K562 (cell line): ENCODE results near the gene FGF14. TPM values are rescaled to one million over a fixed set of nuclear protein-coding genes. Genes with fewer than 3 reads are reported as not detected.

Experiments used
- ATAC-seq: fragments of 200-7000 bp; cut with Tn5 transposase; 3 replicates; pipeline ENCODE4 v1.9.1; 2020; ENCODE audit warnings: moderate library complexity
- BruUV-seq: library from RNA; stranded (reverse); fragments of 400-500 nt; replicated peaks from 2 replicates; lab custom pipeline; 2021; lab: Mats Ljungman, UMichigan
- CTCF ChIA-PET: fragments of 300-600 bp; formaldehyde crosslinking; extraction: SDS; loops from one replicate; lab custom pipeline; 2021; ENCODE audit warnings: low intra/inter-chr PET ratio; lab: Yijun Ruan, JAX
- POLR2A ChIA-PET: fragments of 300-600, 350-650 bp; sonication (Branson Sonifier 250); formaldehyde crosslinking; extraction: SDS; loops from one replicate; lab custom pipeline; 2021; ENCODE audit warnings: antibody characterized with exemption, inconsistent platforms; lab: Yijun Ruan, JAX
- DNase-seq, 4 experiments: peaks; one replicate each; pipeline versions ENCODE4 v3.0.0 to v3.0.0-alpha.2; 2011 to 2018; ENCODE audit warnings: low spot score in 3 of 4, mixed read lengths in 3 of 4; ENCODE audit errors: extremely low read depth in 1 of 4
- FAIRE-seq: peaks from 2 replicates; lab custom pipeline; 2011; peaks lifted over from hg19 to GRCh38; lab: Jason Lieb, UNC
- H2AFZ ChIP-seq: 2 replicates; pipeline ENCODE4 v1.6.0; 2011; ENCODE audit warnings: low read depth, low read length, control low read depth, inconsistent platforms
- H3K27ac ChIP-seq: fragments of 200-600 bp; 3 replicates; pipeline ENCODE4 v1.8.0; 2011; ENCODE audit warnings: low read depth, mild to moderate bottlenecking, control low read depth, inconsistent platforms, low read length, moderate library complexity, mixed read lengths; ENCODE audit errors: extremely low read depth
- H3K27me3 ChIP-seq, 2 experiments: fragments of 300-600 bp in 1 of 2; 2 replicates in 1 of 2; 3 replicates in 1 of 2; pipeline versions ENCODE4 v1.6.0 to v1.8.0; 2011; ENCODE audit warnings: inconsistent platforms in 2 of 2, low read length in 2 of 2, mild to moderate bottlenecking in 1 of 2, mixed read lengths in 1 of 2, moderate library complexity in 1 of 2; ENCODE audit not compliant: control insufficient read depth in 2 of 2, insufficient read depth in 2 of 2
- H3K36me3 ChIP-seq: fragments of 300-600 bp; 3 replicates; pipeline ENCODE4 v1.8.0; 2011; ENCODE audit warnings: mild to moderate bottlenecking, low read length, inconsistent platforms; ENCODE audit not compliant: control insufficient read depth, insufficient read depth
- H3K4me1 ChIP-seq, 2 experiments: fragments of 200-600 bp in 1 of 2; replicated peaks in 1 of 2; 2 replicates in 1 of 2; 3 replicates in 1 of 2; pipeline versions ENCODE4 v1.5.1 to v1.8.0; 2011; ENCODE audit warnings: inconsistent platforms in 2 of 2, low read length in 2 of 2, mild to moderate bottlenecking in 1 of 2, mixed read lengths in 1 of 2, moderate library complexity in 1 of 2; ENCODE audit not compliant: control insufficient read depth in 2 of 2, insufficient read depth in 2 of 2
- H3K4me2 ChIP-seq: 2 replicates; pipeline ENCODE4 v1.6.1; 2011; ENCODE audit warnings: low read length, control low read depth, inconsistent platforms, mixed read lengths; ENCODE audit not compliant: insufficient read depth
- H3K4me3 ChIP-seq: fragments of 200-600 bp; sonication (generic), shearing (Covaris generic); 2 replicates; pipeline ENCODE4 v1.5.1; 2016; ENCODE audit warnings: control low read depth, inconsistent platforms
- H3K79me2 ChIP-seq: fragments of 200-600 bp; 3 replicates; pipeline ENCODE4 v1.8.0; 2011; ENCODE audit warnings: low read length, inconsistent platforms; ENCODE audit not compliant: control insufficient read depth, insufficient read depth
- H3K9ac ChIP-seq, 2 experiments: 2 replicates each; pipeline versions ENCODE4 v1.6.0 to v1.6.1; 2011; ENCODE audit warnings: low read depth in 2 of 2, low read length in 2 of 2, control low read depth in 1 of 2, inconsistent platforms in 1 of 2, mild to moderate bottlenecking in 1 of 2, mixed read lengths in 1 of 2; ENCODE audit not compliant: insufficient read depth in 1 of 2
- H3K9me1 ChIP-seq: one replicate; pipeline ENCODE4 v1.6.0; 2011; ENCODE audit warnings: inconsistent platforms, mild to moderate bottlenecking, low read length, moderate library complexity; ENCODE audit not compliant: control insufficient read depth, insufficient read depth
- H3K9me3 ChIP-seq: replicated peaks from 2 replicates; pipeline ENCODE4 v1.5.1; 2011; ENCODE audit warnings: low read depth, low read length, inconsistent platforms; ENCODE audit not compliant: control insufficient read depth, insufficient read depth
- H4K20me1 ChIP-seq: replicated peaks from 2 replicates; pipeline ENCODE4 v1.6.1; 2011; ENCODE audit warnings: low read length, inconsistent platforms, mixed read lengths; ENCODE audit not compliant: control insufficient read depth, insufficient read depth
- BHLHE40 ChIP-seq: IDR thresholded peaks from 2 replicates; pipeline ENCODE4 v1.6.1; 2011; ENCODE audit warnings: low read length, improper control_type of control experiment
- CCNT2 ChIP-seq: IDR thresholded peaks from 2 replicates; pipeline ENCODE4 v1.6.1; 2011; ENCODE audit warnings: borderline replicate concordance, low read depth, mild to moderate bottlenecking, moderate library complexity, mixed read lengths, low read length; ENCODE audit not compliant: insufficient read length; ENCODE audit errors: extremely low read depth
- ERF ChIP-seq: fragments of 450-650 bp; formaldehyde crosslinking; IDR thresholded peaks from 2 replicates; pipeline ENCODE4 v1.4.0; 2020; ENCODE audit warnings: mild to moderate bottlenecking, mixed read lengths
- HOXB6 ChIP-seq: fragments of 250-450 bp; sonication (Bioruptor Pico); IDR thresholded peaks from 2 replicates; pipeline ENCODE4 v1.5.1; 2022; ENCODE audit warnings: mild to moderate bottlenecking, borderline replicate concordance
- ILK ChIP-seq: fragments of 450-650 bp; IDR thresholded peaks from 2 replicates; pipeline ENCODE4 v1.6.1; 2016; ENCODE audit warnings: missing genetic modification characterization, low read depth, mild to moderate bottlenecking, missing compliant biosample characterization, moderate library complexity, borderline replicate concordance
- LARP7 ChIP-seq: fragments of 450-650 bp; IDR thresholded peaks from 2 replicates; pipeline ENCODE4 v1.6.1; 2016
- NFXL1 ChIP-seq: fragments of 450-650 bp; formaldehyde crosslinking; IDR thresholded peaks from 2 replicates; pipeline ENCODE4 v1.4.0; 2021; ENCODE audit warnings: mild to moderate bottlenecking
- PHB ChIP-seq: fragments of 250-450 bp; sonication (Bioruptor Pico); IDR thresholded peaks from 2 replicates; pipeline ENCODE4 v1.5.0; 2021
- PML ChIP-seq: IDR thresholded peaks from 2 replicates; pipeline ENCODE4 v1.6.1; 2012; ENCODE audit warnings: low read length, inconsistent platforms
- PRMT5 ChIP-seq: sonication (generic); formaldehyde crosslinking; IDR thresholded peaks from 2 replicates; pipeline ENCODE4 v1.5.0; 2020; ENCODE audit warnings: missing genetic modification reagents
- RBM25 ChIP-seq: fragments of 200-400 bp; formaldehyde crosslinking; IDR thresholded peaks from 2 replicates; pipeline ENCODE4 v1.6.1; 2018; ENCODE audit warnings: low read length, low read depth, moderate library complexity; ENCODE audit not compliant: severe bottlenecking
- SPI1 ChIP-seq: IDR thresholded peaks from 2 replicates; pipeline ENCODE4 v1.6.1; 2011; ENCODE audit warnings: low read depth, low read length, control low read depth, borderline replicate concordance
- TAF1 ChIP-seq: IDR thresholded peaks from 2 replicates; pipeline ENCODE4 v1.6.1; 2011; ENCODE audit warnings: mild to moderate bottlenecking, low read length, moderate library complexity; ENCODE audit not compliant: insufficient read depth, control insufficient read depth, severe bottlenecking; ENCODE audit errors: extremely low read depth
- TARDBP ChIP-seq: fragments of 450-650 bp; IDR thresholded peaks from 2 replicates; pipeline ENCODE4 v1.6.1; 2016
- ZBTB33 ChIP-seq: sonication (generic); formaldehyde crosslinking; IDR thresholded peaks from 2 replicates; pipeline ENCODE4 v1.8.1; 2023; ENCODE audit warnings: mild to moderate bottlenecking, missing genetic modification reagents
- ZKSCAN8 ChIP-seq: fragments of 200-800 bp; sonication (Bioruptor generic); IDR thresholded peaks from 2 replicates; pipeline ENCODE4 v1.6.1; 2016; ENCODE audit warnings: missing genetic modification characterization, missing compliant biosample characterization
- ZNF146 ChIP-seq: IDR thresholded peaks from one replicate; pipeline ENCODE4 v1.6.1; 2018; ENCODE audit warnings: missing compliant biosample characterization; ENCODE audit not compliant: unreplicated experiment
- ZSCAN32 ChIP-seq: fragments of 450-650 bp; formaldehyde crosslinking; IDR thresholded peaks from 2 replicates; pipeline ENCODE4 v1.4.0; 2020; ENCODE audit warnings: mild to moderate bottlenecking, moderate library complexity
- WGBS: fragments of 100-300 bp; shearing (Covaris generic); methylation state at CpG from one replicate; pipeline ENCODE4 v1.1.6; 2016; ENCODE audit warnings: low coverage, mixed read lengths; ENCODE audit not compliant: insufficient coverage; ENCODE audit errors: missing lambda C conversion rate; 5-methylcytosine and 5-hydroxymethylcytosine counted together
- in situ Hi-C: fragments of 300-500 bp; cut with MboI; formaldehyde crosslinking; loops from 4 replicates; pipeline ENCODE4 v1.15.0; 2018; ENCODE audit warnings: inconsistent platforms, mixed read lengths
- intact Hi-C: fragments of 100-400 bp; cut with micrococcal nuclease; formaldehyde crosslinking; loops from 2 replicates; pipeline ENCODE4 v1.14.2; 2022
- polyA plus RNA-seq, 8 experiments: library from polyadenylated mRNA; depleted of rRNA in 4 of 8; stranded (reverse) in 5 of 8; unstranded in 3 of 8; fragments of >200 nt; fragmentation: Nextera tagmentation in 2 of 8; fragmentation: Illumina TruSeq in 1 of 8; extraction: Ambion mirVana in 2 of 8; extraction: Trizol in 1 of 8; gene quantifications; 2 replicates each; pipeline versions ENCODE4 v1.2.1 to v1.2.3, GENCODE V29; 2011 to 2014; ENCODE audit warnings: inconsistent platforms in 1 of 8, missing spikeins in 1 of 8
- total RNA-seq, 7 experiments: library from RNA; depleted of rRNA in 6 of 7; stranded (reverse); fragments of >200 nt in 6 of 7; fragmentation: Illumina TruSeq in 2 of 7; extraction: Trizol in 2 of 7; gene quantifications; 2 replicates each; pipeline versions ENCODE4 v1.2.1 to v1.2.3, GENCODE V29; 2011 to 2021; ENCODE audit warnings: low replicate concordance in 1 of 7
- TF ChIP-seq, protein P1 (sequence below): fragments of 250-450 bp; sonication (Bioruptor Pico); IDR thresholded peaks from 2 replicates; pipeline ENCODE4 v1.8.0; 2022; ENCODE audit warnings: inconsistent platforms, mild to moderate bottlenecking, moderate library complexity, borderline replicate concordance

FGF14 gene
- total and polyA plus RNA-seq, 9 of the 15 experiments (the other 6 are each of a cell fraction or from before 2014, with no cell fraction given): not detected

DNA sequence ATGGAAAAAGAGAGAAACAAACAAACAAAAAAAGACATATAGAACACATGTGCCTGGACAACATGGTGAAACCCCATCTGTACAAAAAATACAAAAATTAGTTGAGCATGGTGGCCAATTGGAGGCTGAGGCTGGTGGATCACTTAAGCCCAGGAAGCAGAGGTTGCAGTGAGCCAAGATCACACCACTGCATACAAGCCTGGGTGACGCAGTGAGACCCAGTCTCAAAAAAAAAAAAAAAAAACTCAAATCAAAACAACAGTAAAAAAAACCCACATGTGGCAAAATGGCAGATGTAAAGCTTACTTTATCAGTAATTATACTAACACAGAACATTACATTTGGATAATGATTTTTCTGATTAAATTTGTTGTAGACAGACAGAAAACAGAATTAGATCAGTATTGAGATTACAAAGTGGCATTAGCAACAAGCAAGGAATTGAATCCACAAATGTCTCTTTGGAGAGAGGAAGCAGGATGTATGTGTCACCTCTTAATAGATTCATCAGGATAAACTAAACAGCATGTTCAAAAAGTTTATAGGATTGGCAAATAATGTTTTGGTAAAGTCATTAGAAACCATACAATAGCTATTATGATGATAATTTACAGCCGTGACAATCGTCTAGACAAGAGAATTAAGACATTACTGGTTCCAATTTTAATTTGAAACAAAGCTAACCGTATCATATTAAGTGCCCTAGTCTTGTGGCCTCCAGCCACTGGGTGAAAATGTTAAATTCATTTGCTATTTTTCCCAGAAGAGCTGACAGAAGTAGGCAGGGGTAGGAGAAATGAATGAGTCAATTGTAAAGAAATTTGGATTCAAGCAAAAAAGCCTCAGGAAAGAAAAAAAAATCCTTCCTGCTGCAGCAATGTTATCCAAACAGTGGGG, 206.0 kb downstream of the FGF14 start:
- in situ Hi-C loops: no loop called here
- CTCF ChIA-PET: no interaction called here
- ATAC-seq: no peak
- Histone ChIP-seq H3K9me3 (no peaks in the 10 kb centered on the region), H3K27me3 (no peaks in the 10 kb centered on the region), H3K27ac (no peak overlapping the region), H3K9ac (no peak overlapping the region), H3K36me3 (no peaks in the 10 kb centered on the region), H3K79me2 (no peaks in the 10 kb centered on the region), H3K4me1 (no peaks in the 10 kb centered on the region), H2AFZ (no peak overlapping the region), H3K4me2 (no peak overlapping the region), H4K20me1 (no peaks in the 10 kb centered on the region), H3K9me1 (no peaks in the 10 kb centered on the region), H3K4me3 (no peak overlapping the region)
- no peak for FAIRE-seq
- no peak for DNase-seq
- no TSS peak for BruUV-seq
- POLR2A ChIA-PET: no interaction called here
- TF ChIP-seq PML: no peak
- TF ChIP-seq ERF: no peak
- no peak for TF ChIP-seq HOXB6 (CRISPR knock-in tag)
- no peak for TF ChIP-seq ILK
- TF ChIP-seq TARDBP: no peak
- no peak for TF ChIP-seq PHB
- TF ChIP-seq ZKSCAN8 (CRISPR knock-in tag): no peak
- TF ChIP-seq SPI1: no peak
- no peak for TF ChIP-seq LARP7
- TF ChIP-seq BHLHE40: no peak
- no peak for TF ChIP-seq ZBTB33
- TF ChIP-seq NFXL1 (CRISPR knock-in tag): no peak
- TF ChIP-seq ZNF146 (CRISPR knock-in tag): no peak
- TF ChIP-seq ZSCAN32 (CRISPR knock-in tag): no peak
- TF ChIP-seq TAF1: no peak
- no peak for TF ChIP-seq CCNT2
- TF ChIP-seq, protein P1, sequence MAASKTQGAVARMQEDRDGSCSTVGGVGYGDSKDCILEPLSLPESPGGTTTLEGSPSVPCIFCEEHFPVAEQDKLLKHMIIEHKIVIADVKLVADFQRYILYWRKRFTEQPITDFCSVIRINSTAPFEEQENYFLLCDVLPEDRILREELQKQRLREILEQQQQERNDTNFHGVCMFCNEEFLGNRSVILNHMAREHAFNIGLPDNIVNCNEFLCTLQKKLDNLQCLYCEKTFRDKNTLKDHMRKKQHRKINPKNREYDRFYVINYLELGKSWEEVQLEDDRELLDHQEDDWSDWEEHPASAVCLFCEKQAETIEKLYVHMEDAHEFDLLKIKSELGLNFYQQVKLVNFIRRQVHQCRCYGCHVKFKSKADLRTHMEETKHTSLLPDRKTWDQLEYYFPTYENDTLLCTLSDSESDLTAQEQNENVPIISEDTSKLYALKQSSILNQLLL (CRISPR knock-in tag): no peak
- no peak for TF ChIP-seq RBM25
- TF ChIP-seq PRMT5 (CRISPR knock-in tag): no peak
- 5% methylated on average over 4 of the region's 4 CpGs for WGBS
- intact Hi-C loops: no loop called here
